Activated CD4-positive, alpha-beta T cell treated with anti-CD3 and anti-CD28 coated beads, Interleukin-2, Interleukin-4, amounts not matched to agents 100 ng/mL and 50 ng/mL, durations not matched to agents 16 hours and 8 hours (primary cell): Measurements from ENCODE around the gene ORMDL1.
A peak's percentile ranks its signal among the peaks of the same experiment; 100 is the strongest.

Source experiments
- DNase-seq: peaks from one replicate; pipeline ENCODE4 v3.0.0-alpha.2; 2020; ENCODE audit warnings: low spot score

Gene ORMDL1, protein sequence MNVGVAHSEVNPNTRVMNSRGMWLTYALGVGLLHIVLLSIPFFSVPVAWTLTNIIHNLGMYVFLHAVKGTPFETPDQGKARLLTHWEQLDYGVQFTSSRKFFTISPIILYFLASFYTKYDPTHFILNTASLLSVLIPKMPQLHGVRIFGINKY

GRCh38 chr2:189783927-189784867 lies at the start of gene ORMDL1, which contains the start of gene PMS1:
ORMDL1 (minus strand) TSS chr2:189784339; CDS start chr2:189782595, 1,744 bp downstream.
PMS1 (plus strand) TSS chr2:189784450; CDS start chr2:189791810, 7,360 bp downstream.
- peak; percentile 95 for DNase-seq

DNA sequence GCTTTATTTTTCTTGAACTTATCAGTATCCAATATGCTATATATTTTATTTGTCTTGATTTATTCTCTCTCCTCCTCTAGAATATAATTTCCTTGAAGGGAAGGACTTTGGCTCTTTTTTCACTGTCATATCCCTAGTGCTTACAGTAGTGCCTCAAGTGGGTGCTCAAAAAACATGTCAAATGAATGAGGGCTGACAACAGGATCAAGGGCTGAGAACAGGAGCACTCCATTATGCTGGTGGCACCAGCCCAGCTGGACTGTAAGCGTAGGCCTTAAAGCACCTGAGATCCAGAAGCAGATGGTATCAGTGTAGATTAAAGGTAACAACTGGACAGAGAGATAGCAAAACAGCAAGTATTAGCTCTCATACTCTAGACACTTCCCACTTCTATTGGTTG lies 46.4 kb upstream of the ORMDL1 start:
- no peak for DNase-seq

DNA sequence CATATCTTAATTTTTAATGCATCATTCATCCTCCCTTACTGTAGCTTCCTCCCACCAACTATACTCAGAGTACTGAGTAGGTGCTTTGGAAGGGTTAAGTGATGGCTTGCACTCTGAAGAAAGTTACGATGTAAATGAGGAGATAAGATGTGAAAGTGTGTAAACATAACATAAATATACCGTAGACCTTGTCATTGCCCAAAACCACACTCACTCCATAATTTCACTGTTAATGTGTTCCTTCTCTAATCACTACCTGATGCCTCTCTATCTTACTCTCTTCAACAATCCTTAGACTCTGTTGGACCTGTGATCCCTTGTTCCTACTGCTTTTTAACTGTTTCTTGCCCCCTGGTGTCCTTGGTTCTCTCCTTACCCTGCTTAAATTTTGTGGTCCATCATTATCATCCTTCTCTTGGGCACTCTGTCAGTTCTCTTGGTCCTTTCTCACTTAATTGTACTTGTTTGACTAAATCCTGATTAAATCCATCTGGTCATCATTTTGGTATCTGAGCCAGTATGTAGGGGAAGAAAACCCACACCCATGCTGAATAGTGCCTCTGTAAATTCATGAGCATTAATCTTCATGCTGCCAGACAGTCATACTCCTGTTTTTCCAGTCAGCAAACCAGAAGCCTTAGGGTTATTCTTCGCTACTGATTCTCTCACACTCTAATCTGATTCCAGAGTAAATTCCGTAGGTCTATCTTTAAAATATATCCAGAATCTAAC lies 45.1 kb upstream of the ORMDL1 start:
- DNase-seq = no peak

GRCh38 chr2:189826039-189826438 lies 41.9 kb upstream of the ORMDL1 start:
- no peak for DNase-seq

GRCh38 chr2:189824694-189825396 lies 40.7 kb upstream of the ORMDL1 start:
- no peak for DNase-seq

GRCh38 chr2:189821953-189822748 lies 38.0 kb upstream of the ORMDL1 start:
- no peak for DNase-seq

- DNase-seq = peak; percentile 25
Measured at GRCh38 chr2:189819297-189819704, 35.2 kb upstream of the ORMDL1 start.

DNA sequence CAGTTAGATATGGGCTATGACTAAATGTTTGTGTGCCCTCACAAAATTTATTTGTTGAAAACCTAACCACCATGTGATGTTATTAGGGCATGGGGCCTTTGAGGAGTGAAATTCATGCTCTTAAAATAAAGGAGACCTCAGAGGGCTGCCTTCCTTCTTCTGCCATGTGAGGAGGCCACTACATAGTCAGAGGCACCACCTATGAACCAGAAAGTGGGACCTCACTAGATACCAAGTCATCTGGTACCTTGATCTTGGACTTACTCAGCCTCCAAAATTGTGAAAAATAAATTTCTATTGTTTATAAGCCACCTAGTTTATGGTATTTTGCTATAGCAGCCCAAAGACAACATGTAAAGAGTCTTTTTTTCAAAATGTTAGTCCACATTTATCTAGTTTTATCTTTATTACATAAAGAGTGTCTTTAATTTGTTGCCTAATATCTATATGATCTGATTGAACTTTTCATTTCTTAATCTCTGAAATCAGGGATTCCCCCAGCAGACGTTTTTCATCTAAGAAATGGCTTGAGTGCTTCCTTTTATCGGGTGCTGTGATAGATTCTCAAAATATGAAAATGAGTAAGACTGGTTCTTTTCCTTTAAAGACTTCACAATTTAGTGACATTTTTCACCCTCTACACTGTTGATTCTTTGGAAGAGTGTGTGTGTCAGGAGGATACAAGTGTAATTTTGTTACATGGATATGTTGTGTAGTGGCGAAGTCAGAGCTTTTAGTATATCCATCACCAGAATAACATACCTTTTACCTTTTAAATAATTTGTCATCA lies 34.3 kb upstream of the ORMDL1 start:
- DNase-seq = peak; percentile 6

DNA sequence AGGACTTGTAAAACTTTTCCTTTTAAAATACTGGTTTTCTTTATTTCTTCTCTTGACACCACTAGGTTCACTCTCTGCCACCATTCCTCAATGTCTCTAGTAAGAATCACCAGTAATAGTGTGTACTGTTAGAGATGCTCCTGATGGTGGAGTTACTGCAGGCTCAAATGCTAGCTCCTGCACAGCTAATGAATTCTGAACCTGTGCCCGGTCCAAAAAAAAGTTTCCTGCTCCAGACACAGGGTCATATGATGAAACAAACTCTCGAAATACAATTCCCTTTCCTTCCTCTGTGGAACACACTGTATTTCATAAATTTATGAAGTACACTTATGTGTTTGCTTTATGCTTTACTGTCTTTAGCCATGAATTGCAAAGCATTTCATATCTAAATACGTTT lies 19.3 kb upstream of the ORMDL1 start:
- DNase-seq = no peak

GRCh38 chr2:189802396-189802912 lies 18.3 kb upstream of the ORMDL1 start:
- no peak for DNase-seq

GRCh38 chr2:189799531-189799930 lies 15.4 kb upstream of the ORMDL1 start:
- DNase-seq = no peak

GRCh38 chr2:189799030-189799331 lies 14.8 kb upstream of the ORMDL1 start:
- DNase-seq = no peak

- peak; percentile 49 for DNase-seq
Measured at GRCh38 chr2:189798312-189799029, 14.3 kb upstream of the ORMDL1 start.

DNA sequence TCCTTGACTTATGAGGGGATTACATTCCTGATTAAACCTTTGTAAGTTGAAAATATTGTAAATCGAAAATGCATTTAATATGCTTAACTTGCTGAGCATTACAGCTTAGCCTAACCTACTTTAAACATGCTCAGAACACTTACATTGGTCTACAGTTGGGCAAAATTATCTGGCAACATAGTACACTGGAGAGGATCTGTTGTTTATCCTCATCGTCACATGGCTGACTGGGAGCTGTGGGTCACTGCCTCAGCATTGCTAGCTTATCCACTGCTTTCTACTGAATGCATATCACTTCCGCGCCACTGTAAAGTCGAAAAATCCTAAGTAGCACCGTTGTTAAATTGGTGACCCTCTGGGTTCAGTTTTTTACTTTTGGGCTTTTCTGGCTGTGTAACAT lies 13.8 kb upstream of the ORMDL1 start:
- DNase-seq = no peak

- DNase-seq = no peak
Measured at GRCh38 chr2:189794310-189794709, 10.2 kb upstream of the ORMDL1 start.

DNA sequence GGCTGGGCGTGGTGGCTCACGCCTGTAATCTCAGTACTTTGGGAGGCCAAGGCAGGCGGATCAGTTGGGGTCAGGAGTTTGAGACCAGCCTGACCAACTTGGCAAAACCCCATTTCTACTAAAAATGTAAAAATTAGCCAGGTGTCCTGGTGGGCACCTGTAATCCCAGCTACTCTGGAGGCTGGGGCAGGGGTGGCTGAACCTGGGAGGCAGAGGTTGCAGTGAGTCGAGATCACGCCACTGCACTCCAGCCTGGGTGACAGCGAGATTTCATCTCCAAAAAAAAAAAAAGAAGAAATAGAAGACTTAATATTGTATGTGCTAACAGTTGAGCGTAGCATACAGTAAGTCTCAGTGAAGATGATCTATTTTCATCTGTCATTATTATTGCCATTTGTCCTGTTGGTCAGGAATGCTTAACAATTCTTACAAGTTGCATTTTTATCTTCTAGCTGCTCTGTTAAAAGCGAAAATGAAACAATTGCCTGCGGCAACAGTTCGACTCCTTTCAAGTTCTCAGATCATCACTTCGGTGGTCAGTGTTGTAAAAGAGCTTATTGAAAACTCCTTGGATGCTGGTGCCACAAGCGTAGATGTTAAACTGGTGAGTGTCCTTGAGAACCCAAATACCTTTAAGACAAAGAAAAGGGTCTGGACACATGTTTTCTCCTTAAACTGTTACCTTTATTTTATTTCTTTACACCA lies 7.4 kb upstream of the ORMDL1 start:
- DNase-seq = peak; percentile 35

- no peak for DNase-seq
Measured at GRCh38 chr2:189783451-189783926, 650 bp downstream of the ORMDL1 start.

GRCh38 chr2:189782221-189782671 lies 1.9 kb downstream of the ORMDL1 start:
- peak; percentile 73 for DNase-seq

DNA sequence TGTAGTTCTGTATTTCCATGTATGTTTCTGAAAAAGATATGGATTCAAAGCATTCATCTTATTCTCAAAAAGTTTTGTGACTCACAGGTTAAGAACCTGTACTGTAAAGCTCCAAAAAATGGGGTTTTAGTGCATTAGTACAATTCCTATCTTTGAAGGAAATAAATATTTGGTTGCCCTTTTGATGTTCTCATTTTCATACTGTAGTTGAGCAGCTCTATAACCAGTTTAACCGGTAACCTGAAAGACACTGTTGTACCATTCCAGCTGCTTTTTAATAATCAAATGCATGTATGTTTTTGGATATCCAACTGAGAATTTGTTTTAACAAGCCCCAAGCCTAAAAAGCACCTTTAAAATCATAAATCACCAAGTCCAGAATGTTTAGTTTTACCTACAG lies 11.9 kb downstream of the ORMDL1 start:
- no peak for DNase-seq
